AG04450 (cell line): ENCODE results near the gene IQCK. TPM values are rescaled to one million over a fixed set of nuclear protein-coding genes. Genes with fewer than 3 reads are reported as not detected.
A peak's percentile ranks its signal among the peaks of the same experiment; 100 is the strongest.

Experiments used
- CTCF ChIA-PET: fragments of 300-600, 350-600 bp; formaldehyde crosslinking; extraction: SDS; loops from one replicate; lab custom pipeline; 2022; ENCODE audit warnings: antibody characterized with exemption, inconsistent platforms; lab: Charles Lee
- POLR2A ChIA-PET: fragments of 350-600 bp; formaldehyde crosslinking; extraction: SDS; loops from one replicate; lab custom pipeline; 2021; ENCODE audit warnings: antibody characterized with exemption, inconsistent platforms; lab: Yijun Ruan, JAX
- DNase-seq: peaks from one replicate; pipeline ENCODE4 v3.0.0-alpha.2; 2011; ENCODE audit warnings: low read depth, low spot score
- H3K27ac ChIP-seq: one replicate; pipeline ENCODE4 v1.5.1; 2012; ENCODE audit warnings: low read depth, low read length, control low read depth
- H3K27me3 ChIP-seq: one replicate; pipeline ENCODE4 v1.6.0; 2012; ENCODE audit warnings: low read length; ENCODE audit not compliant: control insufficient read depth, insufficient read depth
- H3K4me3 ChIP-seq: 2 replicates; pipeline ENCODE4 v1.5.1; 2011; ENCODE audit warnings: mild to moderate bottlenecking, low read depth, low read length, control low read depth
- H3K9me3 ChIP-seq: 2 replicates; pipeline ENCODE4 v1.5.1; 2012; ENCODE audit warnings: low read length; ENCODE audit not compliant: control insufficient read depth, insufficient read depth
- CTCF ChIP-seq: IDR thresholded peaks from 2 replicates; pipeline ENCODE4 v1.5.1; 2011; ENCODE audit warnings: low read depth, low read length, control low read depth, inconsistent platforms
- polyA plus RNA-seq: library from polyadenylated mRNA; depleted of rRNA; stranded (reverse); fragments of >200 nt; gene quantifications from 2 replicates; pipeline ENCODE4 v1.2.3, GENCODE V29; 2011; rRNA removed
- small RNA-seq: library from RNA; depleted of rRNA; stranded (forward); fragments of <200 nt; gene quantifications from one replicate; pipeline ENCODE3, GENCODE V24; 2012; ENCODE audit warnings: low read depth; ENCODE audit not compliant: insufficient read length

IQCK gene
- polyA plus RNA-seq, 1 experiment = 18.0 TPM

- Histone ChIP-seq H3K9me3 (no peaks in the 10 kb centered on the region), H3K27me3 (no peaks in the 10 kb centered on the region), H3K4me3 (peak overlapping the region; percentile 22; the same call in 1 of the 2 replicates), H3K27ac (no peak overlapping the region)
- CTCF ChIA-PET = interaction anchor here (0.5 to 6.4 kb wide), 86 partner anchors 9 to 1647 kb away, joined by 3 to 405 read pairs (median 4); partner anchors contain the start of gene VPS35L
- peak; percentile 37 for DNase-seq
- POLR2A ChIA-PET = interaction anchor here (0.6 to 1.2 kb wide), 3 partner anchors 318 to 499 kb away, joined by 3 to 5 read pairs (median 4); partner anchors contain the start of gene VPS35L
- peak; percentile 100 for TF ChIP-seq CTCF
Measured at GRCh38 chr16:19907161-19907992, 189.3 kb downstream of the IQCK start.

Small RNAs within 50 kb of the gene (small RNA-seq; reads per million reads assigned to genes)
- not detected for gene LARP7P2

Other genes starting within 250 kb of the IQCK start
- 89.7 and 100 TPM in 2 replicates for gene GDE1, start 196.2 kb upstream of the IQCK start, polyA plus RNA-seq
- gene CCP110, start 194.3 kb upstream of the IQCK start, polyA plus RNA-seq = 6.4 and 8.5 TPM in 2 replicates
- gene VPS35L, start 162.6 kb upstream of the IQCK start, polyA plus RNA-seq = 67.1 and 77.8 TPM in 2 replicates
- gene KNOP1, start within 50 bp of the IQCK start, polyA plus RNA-seq = 11.5 and 14.9 TPM in 2 replicates
- 27.5 and 30.6 TPM in 2 replicates for gene GPRC5B, start 166.6 kb downstream of the IQCK start, polyA plus RNA-seq